Right cardiac atrium (tissue), 5 donors: ENCODE results near the gene CRADD. TPM values are rescaled to one million over a fixed set of nuclear protein-coding genes. Genes with fewer than 3 reads are reported as not detected.

Experiments
- ATAC-seq, 2 donors: fragments of 200-7000 bp; cut with Tn5 transposase; one replicate each; pipeline versions ENCODE4 v1.8.0 to v1.9.1; 2020; ENCODE audit warnings: moderate library complexity in 2 of 2, mild to moderate bottlenecking in 1 of 2
- DNase-seq, 3 donors: peaks; one replicate each; pipeline ENCODE4 v3.0.0-alpha.2; 2020
- H3K27ac ChIP-seq: one replicate; pipeline ENCODE4 v1.5.1; 2013; ENCODE audit warnings: mild to moderate bottlenecking, low read length, control low read depth, moderate library complexity
- H3K27me3 ChIP-seq: one replicate; pipeline ENCODE4 v1.6.1; 2013; ENCODE audit not compliant: control insufficient read depth, insufficient read depth
- H3K4me1 ChIP-seq: one replicate; pipeline ENCODE4 v1.6.1; 2013; ENCODE audit warnings: low read length; ENCODE audit not compliant: control insufficient read depth, insufficient read depth
- H3K4me3 ChIP-seq: one replicate; pipeline ENCODE4 v1.5.1; 2013; ENCODE audit warnings: low read length, control low read depth
- H3K9me3 ChIP-seq: one replicate; pipeline ENCODE4 v1.6.1; 2013; ENCODE audit warnings: low read length; ENCODE audit not compliant: control insufficient read depth
- WGBS: extraction: QIAGEN DNeasy Blood & Tissue Kit; methylation state at CpG from one replicate; pipeline ENCODE4 v1.1.7; 2013; 5-methylcytosine and 5-hydroxymethylcytosine counted together
- intact Hi-C, 4 donors: fragments of 100-400 bp; cut with DNase I; formaldehyde crosslinking; loops; one replicate each; pipeline versions ENCODE4 v1.11.0 to v1.14.0; 2022 to 2023
- polyA plus RNA-seq: library from polyadenylated mRNA; stranded (reverse); fragments of 200-250 nt; gene quantifications from one replicate; pipeline ENCODE4 v1.2.3, GENCODE V29; 2013
- total RNA-seq, 4 donors: library from RNA; stranded (reverse); fragmentation: NEBNext Ultra II Directional; extraction: Animal tissue kit (Norgen Biotek cat#: 25700); gene quantifications; one replicate each; pipeline ENCODE4 v1.2.1, GENCODE V29; 2021
- donor health status: healthy with polysubstance abuse.
- donor health status: DM: no; HTN: yes; CAD: no.
- donor health status: DM: no; HTN: no; CAD: no.
- donor health status: DM: no; HTN: yes; CAD: no; lungs with severe emphysema.
- donor health status: DM: yes; HTN: yes; CAD: no.

CRADD gene
- total and polyA plus RNA-seq, 5 donors = 29.1 to 45.7 (median 37.8) TPM

GRCh38 chr12:93736640-93737178 lies 59.5 kb downstream of the CRADD start:
- ATAC-seq (no peak), DNase-seq (no peak)
- no peak overlapping the region for H3K4me3 ChIP-seq
- intact Hi-C loops = loop anchor here (5.0 to 10.0 kb wide), 5 partner anchors 49 to 164 kb away; partner anchors contain the start of genes CRADD (in 1 of the 4) and SOCS2 (in 1 of the 4)
- no peaks in the 10 kb centered on the region for H3K27me3 ChIP-seq
- no peaks in the 10 kb centered on the region for H3K9me3 ChIP-seq
- H3K27ac ChIP-seq = no peak overlapping the region
- peaks cover 5% of the 10 kb centered on the region for H3K4me1 ChIP-seq

GRCh38 chr12:93737457-93738198 lies 60.5 kb downstream of the CRADD start:
- no peak overlapping the region for H3K4me3 ChIP-seq
- no peaks in the 10 kb centered on the region for H3K9me3 ChIP-seq
- peaks cover 5% of the 10 kb centered on the region for H3K4me1 ChIP-seq
- H3K27me3 ChIP-seq = no peaks in the 10 kb centered on the region
- ATAC-seq (peak in 1 of 2 donors; percentile 5), DNase-seq (no peak)
- H3K27ac ChIP-seq = peak overlapping the region; percentile 91
- intact Hi-C loops = loop anchor here (5.0 to 10.0 kb wide), 5 partner anchors 50 to 165 kb away; partner anchors contain the start of genes CRADD (in 1 of the 4) and SOCS2 (in 1 of the 4)
- 47% methylated on average over 5 of the region's 5 CpGs for WGBS

- Histone ChIP-seq H3K4me3 (peak overlapping the region; percentile 21), H3K4me1 (peaks cover 5% of the 10 kb centered on the region), H3K9me3 (no peaks in the 10 kb centered on the region), H3K27me3 (no peaks in the 10 kb centered on the region), H3K27ac (peak overlapping the region; percentile 94)
- 57% methylated on average over 6 of the region's 6 CpGs for WGBS
- intact Hi-C loops = loop anchor here (5.0 to 10.0 kb wide), 5 partner anchors 51 to 166 kb away; partner anchors contain the start of genes CRADD (in 1 of the 4) and SOCS2 (in 1 of the 4)
- ATAC-seq (peak; percentile 13 to 27), DNase-seq (peak in 1 of 3 donors; percentile 60)
Observed at GRCh38 chr12:93738199-93739058, 61.3 kb downstream of the CRADD start.

GRCh38 chr12:93740751-93741150 lies 63.6 kb downstream of the CRADD start:
- 33% methylated on average over 3 of the region's 3 CpGs for WGBS
- ATAC-seq (no peak), DNase-seq (no peak)
- Histone ChIP-seq H3K4me3 (peak overlapping the region; percentile 84), H3K9me3 (no peaks in the 10 kb centered on the region), H3K27ac (peak overlapping the region; percentile 48), H3K4me1 (peaks cover 10% of the 10 kb centered on the region), H3K27me3 (no peaks in the 10 kb centered on the region)
- intact Hi-C loops = loop anchor here (5.0 to 10.0 kb wide), 6 partner anchors 63 to 354 kb away; partner anchors contain the start of genes CRADD (in 2 of the 4) and SOCS2 (in 1 of the 4)

- Histone ChIP-seq H3K4me1 (peaks cover 10% of the 10 kb centered on the region), H3K9me3 (no peaks in the 10 kb centered on the region), H3K27ac (peak overlapping the region; percentile 98), H3K27me3 (no peaks in the 10 kb centered on the region), H3K4me3 (peak overlapping the region; percentile 84)
- DNase-seq (no peak), ATAC-seq (peak; percentile 30 to 57)
- intact Hi-C loops = loop anchor here (2.0 to 10.0 kb wide), 7 partner anchors 64 to 353 kb away; partner anchors contain the start of genes CRADD (in 2 of the 4) and SOCS2 (in 1 of the 4)
- WGBS = 12% methylated on average over 10 of the region's 10 CpGs
Observed at GRCh38 chr12:93741659-93742109, 64.5 kb downstream of the CRADD start.

- DNase-seq (peak; percentile 76 to 93 (median 91)), ATAC-seq (peak; percentile 95 to 96)
- peak overlapping the region; percentile 98 for H3K27ac ChIP-seq
- H3K4me1 ChIP-seq = peaks cover 12% of the 10 kb centered on the region
- intact Hi-C loops = loop anchor here (2.0 to 10.0 kb wide), 7 partner anchors 65 to 352 kb away; partner anchors contain the start of genes CRADD (in 2 of the 4) and SOCS2 (in 1 of the 4)
- H3K4me3 ChIP-seq = peak overlapping the region; percentile 84
- under 1% methylated on average over 45 of the region's 45 CpGs for WGBS
- H3K27me3 ChIP-seq = no peaks in the 10 kb centered on the region
- no peaks in the 10 kb centered on the region for H3K9me3 ChIP-seq
Observed at GRCh38 chr12:93742110-93742934, 65.1 kb downstream of the CRADD start.

GRCh38 chr12:93743229-93743998 lies 66.2 kb downstream of the CRADD start:
- Histone ChIP-seq H3K27ac (peak overlapping the region; percentile 70), H3K9me3 (no peaks in the 10 kb centered on the region), H3K4me3 (peak overlapping the region; percentile 84), H3K4me1 (peaks cover 8% of the 10 kb centered on the region), H3K27me3 (no peaks in the 10 kb centered on the region)
- ATAC-seq = no peak
- DNase-seq = no peak
- WGBS = 85% methylated on average over 9 of the region's 9 CpGs
- intact Hi-C loops = loop anchor here (2.0 to 10.0 kb wide), 7 partner anchors 66 to 351 kb away; partner anchors contain the start of genes CRADD (in 2 of the 4) and SOCS2 (in 1 of the 4)

- no peak for DNase-seq
Observed at GRCh38 chr12:93743999-93744689, 67.0 kb downstream of the CRADD start.

GRCh38 chr12:93745286-93745685 lies 68.1 kb downstream of the CRADD start:
- H3K4me1 ChIP-seq = peaks cover 11% of the 10 kb centered on the region
- ATAC-seq = no peak
- intact Hi-C loops = loop anchor here in 3 of 4 donors (10.0 kb wide), 4 partner anchors 70 to 350 kb away; partner anchors contain the start of gene CRADD (in 1 of the 3)
- DNase-seq = no peak
- WGBS = 96% methylated on average over 2 of the region's 2 CpGs
- no peaks in the 10 kb centered on the region for H3K9me3 ChIP-seq
- no peak overlapping the region for H3K4me3 ChIP-seq
- H3K27me3 ChIP-seq = no peaks in the 10 kb centered on the region
- H3K27ac ChIP-seq = no peak overlapping the region

More at GRCh38 chr12:93743999-93744689, 67.0 kb downstream of the CRADD start:
- Histone ChIP-seq H3K27ac (peak overlapping the region; percentile 12), H3K4me3 (no peak overlapping the region), H3K27me3 (no peaks in the 10 kb centered on the region), H3K4me1 (peaks cover 9% of the 10 kb centered on the region), H3K9me3 (no peaks in the 10 kb centered on the region)
- 85% methylated on average over 4 of the region's 4 CpGs for WGBS
- ATAC-seq = no peak
- intact Hi-C loops = loop anchor here (2.0 to 10.0 kb wide), 7 partner anchors 67 to 351 kb away; partner anchors contain the start of genes CRADD (in 2 of the 4) and SOCS2 (in 1 of the 4)
